GM23338 (cell line): Measurements from ENCODE around the gene TTC23. TPM values are rescaled to one million over a fixed set of nuclear protein-coding genes. Genes with fewer than 3 reads are reported as not detected.

Source experiments
- ATAC-seq: fragments of 200-7000 bp; cut with Tn5 transposase; 3 replicates; pipeline ENCODE4 v1.9.1; 2020
- DNase-seq: peaks from one replicate; pipeline ENCODE4 v3.0.0-alpha.2; 2015; ENCODE audit warnings: low spot score
- H2AFZ ChIP-seq: fragments of 200-600 bp; sonication (generic); 2 replicates; pipeline ENCODE4 v1.8.0; 2016; ENCODE audit warnings: antibody characterized with exemption, mild to moderate bottlenecking, moderate library complexity
- H3F3A ChIP-seq: fragments of 200-600 bp; sonication (generic); replicated peaks from 2 replicates; pipeline ENCODE4 v1.8.0; 2017; ENCODE audit warnings: antibody characterized with exemption, mixed run types, low read depth
- H3K27ac ChIP-seq: fragments of 200-600 bp; sonication (generic); 2 replicates; pipeline ENCODE4 v1.6.1; 2016; ENCODE audit warnings: low read depth
- H3K27me3 ChIP-seq: fragments of 200-600 bp; sonication (generic); 2 replicates; pipeline ENCODE4 v1.8.0; 2016; ENCODE audit warnings: mild to moderate bottlenecking, mixed run types, moderate library complexity; ENCODE audit not compliant: insufficient read depth
- H3K36me3 ChIP-seq: fragments of 200-600 bp; sonication (generic); 2 replicates; pipeline ENCODE4 v1.8.0; 2016; ENCODE audit warnings: mild to moderate bottlenecking; ENCODE audit not compliant: insufficient read depth
- H3K4me1 ChIP-seq: fragments of 200-600 bp; sonication (generic); 2 replicates; pipeline ENCODE4 v1.8.0; 2016; ENCODE audit warnings: mild to moderate bottlenecking, moderate library complexity; ENCODE audit not compliant: insufficient read depth
- H3K4me2 ChIP-seq: fragments of 200-600 bp; sonication (generic); 2 replicates; pipeline ENCODE4 v1.7.1; 2017; ENCODE audit warnings: mixed run types
- H3K4me3 ChIP-seq: fragments of 200-600 bp; sonication (generic); 2 replicates; pipeline ENCODE4 v1.6.1; 2016; ENCODE audit warnings: mixed run types
- H3K79me2 ChIP-seq: fragments of 200-600 bp; sonication (generic); replicated peaks from 2 replicates; pipeline ENCODE4 v1.8.0; 2017; ENCODE audit warnings: mild to moderate bottlenecking; ENCODE audit not compliant: insufficient read depth
- H3K9me2 ChIP-seq: fragments of 200-600 bp; sonication (generic); 2 replicates; pipeline ENCODE4 v1.8.0; 2017; ENCODE audit not compliant: insufficient read depth
- H4K20me1 ChIP-seq: fragments of 200-600 bp; sonication (generic); replicated peaks from 2 replicates; pipeline ENCODE4 v1.8.0; 2017; ENCODE audit warnings: mild to moderate bottlenecking; ENCODE audit not compliant: insufficient read depth
- H3K27ac Mint-ChIP-seq: 2 replicates; pipeline ENCODE4 v1.8.0; 2020; ENCODE audit warnings: inconsistent platforms, mild to moderate bottlenecking, moderate library complexity, mixed read lengths
- H3K27me3 Mint-ChIP-seq: 3 replicates; pipeline ENCODE4 v1.8.0; 2022; ENCODE audit warnings: low read depth, mild to moderate bottlenecking, moderate library complexity, mixed read lengths, inconsistent platforms; ENCODE audit not compliant: insufficient read depth, poor library complexity
- H3K36me3 Mint-ChIP-seq: 3 replicates; pipeline ENCODE4 v1.8.0; 2021; ENCODE audit warnings: low read depth, mild to moderate bottlenecking, inconsistent platforms, moderate library complexity, mixed read lengths
- H3K4me1 Mint-ChIP-seq: 3 replicates; pipeline ENCODE4 v1.8.0; 2020; ENCODE audit warnings: mild to moderate bottlenecking, inconsistent platforms, mixed read lengths
- H3K4me3 Mint-ChIP-seq: 3 replicates; pipeline ENCODE4 v1.8.0; 2021; ENCODE audit warnings: moderate library complexity, mild to moderate bottlenecking, inconsistent platforms, mixed read lengths
- H3K9me3 Mint-ChIP-seq: 3 replicates; pipeline ENCODE4 v1.8.0; 2020; ENCODE audit warnings: moderate library complexity, mild to moderate bottlenecking, inconsistent platforms, mixed read lengths
- CREB1 ChIP-seq: fragments of 250-450 bp; sonication (Bioruptor Pico); IDR thresholded peaks from 2 replicates; pipeline ENCODE4 v1.5.0; 2020; ENCODE audit warnings: low read depth, mild to moderate bottlenecking, moderate library complexity
- EZH2 ChIP-seq: fragments of 200-600 bp; sonication (generic); IDR thresholded peaks from one replicate; pipeline ENCODE4 v1.8.0; 2017; ENCODE audit warnings: antibody characterized with exemption, mild to moderate bottlenecking, low read depth; ENCODE audit not compliant: unreplicated experiment
- EZH2phosphoT487 ChIP-seq: fragments of 200-600 bp; sonication (generic); IDR thresholded peaks from one replicate; pipeline ENCODE4 v1.8.1; 2018; ENCODE audit warnings: antibody characterized with exemption; ENCODE audit not compliant: unreplicated experiment
- JUNB ChIP-seq: IDR thresholded peaks from one replicate; pipeline ENCODE4 v1.6.1; 2016; ENCODE audit warnings: antibody characterized with exemption; ENCODE audit not compliant: unreplicated experiment
- NANOG ChIP-seq: IDR thresholded peaks from 2 replicates; pipeline ENCODE4 v1.6.1; 2016; ENCODE audit warnings: antibody characterized with exemption, borderline replicate concordance
- POLR2AphosphoS5 ChIP-seq: IDR thresholded peaks from 2 replicates; pipeline ENCODE4 v1.6.1; 2016; ENCODE audit warnings: antibody characterized with exemption, low read depth
- STAT1 ChIP-seq: IDR thresholded peaks from one replicate; pipeline ENCODE4 v1.6.1; 2016; ENCODE audit warnings: antibody characterized with exemption; ENCODE audit not compliant: unreplicated experiment
- ZNF114 ChIP-seq: fragments of 250-450 bp; sonication (Bioruptor Pico); IDR thresholded peaks from 2 replicates; pipeline ENCODE4 v1.5.0; 2020; ENCODE audit warnings: mild to moderate bottlenecking, moderate library complexity
- ZNF331 ChIP-seq: fragments of 250-450 bp; sonication (Bioruptor Pico); IDR thresholded peaks from 2 replicates; pipeline ENCODE4 v1.5.0; 2020; ENCODE audit warnings: low read depth, mild to moderate bottlenecking, moderate library complexity
- polyA plus RNA-seq: library from polyadenylated mRNA; unstranded; fragments of >200 nt; fragmentation: Nextera tagmentation; extraction: Ambion mirVana; gene quantifications from 2 replicates; pipeline ENCODE4 v1.2.1, GENCODE V29; 2016
- total RNA-seq: library from RNA; depleted of rRNA; stranded (reverse); fragments of >200 nt; shearing (Covaris generic); gene quantifications from 2 replicates; pipeline ENCODE4 v1.2.3, GENCODE V29; 2014
- TF ChIP-seq, protein P1 (sequence below): IDR thresholded peaks from one replicate; pipeline ENCODE4 v1.6.1; 2018; ENCODE audit warnings: antibody characterized with exemption; ENCODE audit not compliant: unreplicated experiment
- TF ChIP-seq, protein P2 (sequence below), 2 experiments: fragments of 200-600 bp in 1 of 2; sonication (generic) in 1 of 2; conservative IDR thresholded peaks; 2 replicates each; pipeline versions ENCODE4 v1.5.1 to v1.6.1; 2016 to 2017; ENCODE audit warnings: antibody characterized with exemption in 2 of 2, low read depth in 2 of 2, mild to moderate bottlenecking in 2 of 2, moderate library complexity in 1 of 2
- TF ChIP-seq, protein P3 (sequence below): IDR thresholded peaks from 2 replicates; pipeline ENCODE4 v1.6.1; 2016; ENCODE audit warnings: antibody characterized with exemption
- TF ChIP-seq, protein P4 (sequence below): fragments of 250-450 bp; sonication (Bioruptor Pico); IDR thresholded peaks from 2 replicates; pipeline ENCODE4 v1.5.0; 2020; ENCODE audit warnings: mild to moderate bottlenecking, moderate library complexity

The TTC23 gene
- total and polyA plus RNA-seq, 2 experiments from 2014 or later: 6.3 to 25.2 TPM

DNA sequence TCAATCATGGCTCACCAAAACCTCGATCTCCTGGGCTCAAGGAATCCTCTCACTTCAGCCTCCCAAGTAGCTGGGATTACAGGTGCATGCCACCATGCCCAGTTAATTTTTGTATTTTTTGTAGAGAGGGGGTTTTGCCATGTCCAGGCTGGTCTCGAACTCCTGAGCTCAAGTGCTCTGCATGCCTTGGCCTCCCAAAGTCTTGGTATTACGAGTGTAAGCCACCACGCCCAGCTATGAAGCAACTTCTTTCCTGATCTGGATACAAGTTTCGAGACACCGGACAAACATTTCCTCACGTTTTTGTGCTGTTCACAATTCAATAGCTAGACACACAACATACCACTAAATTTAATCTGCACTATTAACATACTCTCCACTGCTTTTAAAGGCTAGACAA is 147.9 kb downstream of the TTC23 start:
- H3F3A ChIP-seq: 0 out of 2 replicates have a peak, but pooled peaks cover 4% of the 10 kb centered on the region
- H3K4me2 ChIP-seq: no peak overlapping the region
- no peaks in the 10 kb centered on the region for H3K9me2 ChIP-seq
- H3K4me3 ChIP-seq: no peak overlapping the region
- Mint-ChIP-seq H3K9me3 (no peaks in the 10 kb centered on the region), H3K27ac (no peak overlapping the region), H3K4me3 (no peak overlapping the region), H3K36me3 (no peaks in the 10 kb centered on the region), H3K27me3 (peaks cover 23% of the 10 kb centered on the region), H3K4me1 (peaks cover 4% of the 10 kb centered on the region; the same call in 2 of the 3 replicates)
- DNase-seq (no peak), ATAC-seq (no peak)
- peaks cover 42% of the 10 kb centered on the region for H3K27me3 ChIP-seq
- H4K20me1 ChIP-seq: peaks cover 3% of the 10 kb centered on the region; the same call in 1 of the 2 replicates
- TF ChIP-seq NANOG (no peak), EZH2phosphoT487 (no peak), ZNF114 (CRISPR knock-in tag) (no peak), STAT1 (no peak), ZNF331 (no peak), POLR2AphosphoS5 (no peak), JUNB (no peak), EZH2 (no peak), CREB1 (CRISPR knock-in tag) (no peak)
- TF ChIP-seq, protein P1, sequence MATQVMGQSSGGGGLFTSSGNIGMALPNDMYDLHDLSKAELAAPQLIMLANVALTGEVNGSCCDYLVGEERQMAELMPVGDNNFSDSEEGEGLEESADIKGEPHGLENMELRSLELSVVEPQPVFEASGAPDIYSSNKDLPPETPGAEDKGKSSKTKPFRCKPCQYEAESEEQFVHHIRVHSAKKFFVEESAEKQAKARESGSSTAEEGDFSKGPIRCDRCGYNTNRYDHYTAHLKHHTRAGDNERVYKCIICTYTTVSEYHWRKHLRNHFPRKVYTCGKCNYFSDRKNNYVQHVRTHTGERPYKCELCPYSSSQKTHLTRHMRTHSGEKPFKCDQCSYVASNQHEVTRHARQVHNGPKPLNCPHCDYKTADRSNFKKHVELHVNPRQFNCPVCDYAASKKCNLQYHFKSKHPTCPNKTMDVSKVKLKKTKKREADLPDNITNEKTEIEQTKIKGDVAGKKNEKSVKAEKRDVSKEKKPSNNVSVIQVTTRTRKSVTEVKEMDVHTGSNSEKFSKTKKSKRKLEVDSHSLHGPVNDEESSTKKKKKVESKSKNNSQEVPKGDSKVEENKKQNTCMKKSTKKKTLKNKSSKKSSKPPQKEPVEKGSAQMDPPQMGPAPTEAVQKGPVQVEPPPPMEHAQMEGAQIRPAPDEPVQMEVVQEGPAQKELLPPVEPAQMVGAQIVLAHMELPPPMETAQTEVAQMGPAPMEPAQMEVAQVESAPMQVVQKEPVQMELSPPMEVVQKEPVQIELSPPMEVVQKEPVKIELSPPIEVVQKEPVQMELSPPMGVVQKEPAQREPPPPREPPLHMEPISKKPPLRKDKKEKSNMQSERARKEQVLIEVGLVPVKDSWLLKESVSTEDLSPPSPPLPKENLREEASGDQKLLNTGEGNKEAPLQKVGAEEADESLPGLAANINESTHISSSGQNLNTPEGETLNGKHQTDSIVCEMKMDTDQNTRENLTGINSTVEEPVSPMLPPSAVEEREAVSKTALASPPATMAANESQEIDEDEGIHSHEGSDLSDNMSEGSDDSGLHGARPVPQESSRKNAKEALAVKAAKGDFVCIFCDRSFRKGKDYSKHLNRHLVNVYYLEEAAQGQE: no peak
- TF ChIP-seq, protein P2, sequence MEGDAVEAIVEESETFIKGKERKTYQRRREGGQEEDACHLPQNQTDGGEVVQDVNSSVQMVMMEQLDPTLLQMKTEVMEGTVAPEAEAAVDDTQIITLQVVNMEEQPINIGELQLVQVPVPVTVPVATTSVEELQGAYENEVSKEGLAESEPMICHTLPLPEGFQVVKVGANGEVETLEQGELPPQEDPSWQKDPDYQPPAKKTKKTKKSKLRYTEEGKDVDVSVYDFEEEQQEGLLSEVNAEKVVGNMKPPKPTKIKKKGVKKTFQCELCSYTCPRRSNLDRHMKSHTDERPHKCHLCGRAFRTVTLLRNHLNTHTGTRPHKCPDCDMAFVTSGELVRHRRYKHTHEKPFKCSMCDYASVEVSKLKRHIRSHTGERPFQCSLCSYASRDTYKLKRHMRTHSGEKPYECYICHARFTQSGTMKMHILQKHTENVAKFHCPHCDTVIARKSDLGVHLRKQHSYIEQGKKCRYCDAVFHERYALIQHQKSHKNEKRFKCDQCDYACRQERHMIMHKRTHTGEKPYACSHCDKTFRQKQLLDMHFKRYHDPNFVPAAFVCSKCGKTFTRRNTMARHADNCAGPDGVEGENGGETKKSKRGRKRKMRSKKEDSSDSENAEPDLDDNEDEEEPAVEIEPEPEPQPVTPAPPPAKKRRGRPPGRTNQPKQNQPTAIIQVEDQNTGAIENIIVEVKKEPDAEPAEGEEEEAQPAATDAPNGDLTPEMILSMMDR (conservative IDR thresholded peaks at IDR 0.05; ENCODE audit: low read depth in 2 of 2): no peak
- TF ChIP-seq, protein P3, sequence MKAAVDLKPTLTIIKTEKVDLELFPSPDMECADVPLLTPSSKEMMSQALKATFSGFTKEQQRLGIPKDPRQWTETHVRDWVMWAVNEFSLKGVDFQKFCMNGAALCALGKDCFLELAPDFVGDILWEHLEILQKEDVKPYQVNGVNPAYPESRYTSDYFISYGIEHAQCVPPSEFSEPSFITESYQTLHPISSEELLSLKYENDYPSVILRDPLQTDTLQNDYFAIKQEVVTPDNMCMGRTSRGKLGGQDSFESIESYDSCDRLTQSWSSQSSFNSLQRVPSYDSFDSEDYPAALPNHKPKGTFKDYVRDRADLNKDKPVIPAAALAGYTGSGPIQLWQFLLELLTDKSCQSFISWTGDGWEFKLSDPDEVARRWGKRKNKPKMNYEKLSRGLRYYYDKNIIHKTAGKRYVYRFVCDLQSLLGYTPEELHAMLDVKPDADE: no peak
- TF ChIP-seq, protein P4, sequence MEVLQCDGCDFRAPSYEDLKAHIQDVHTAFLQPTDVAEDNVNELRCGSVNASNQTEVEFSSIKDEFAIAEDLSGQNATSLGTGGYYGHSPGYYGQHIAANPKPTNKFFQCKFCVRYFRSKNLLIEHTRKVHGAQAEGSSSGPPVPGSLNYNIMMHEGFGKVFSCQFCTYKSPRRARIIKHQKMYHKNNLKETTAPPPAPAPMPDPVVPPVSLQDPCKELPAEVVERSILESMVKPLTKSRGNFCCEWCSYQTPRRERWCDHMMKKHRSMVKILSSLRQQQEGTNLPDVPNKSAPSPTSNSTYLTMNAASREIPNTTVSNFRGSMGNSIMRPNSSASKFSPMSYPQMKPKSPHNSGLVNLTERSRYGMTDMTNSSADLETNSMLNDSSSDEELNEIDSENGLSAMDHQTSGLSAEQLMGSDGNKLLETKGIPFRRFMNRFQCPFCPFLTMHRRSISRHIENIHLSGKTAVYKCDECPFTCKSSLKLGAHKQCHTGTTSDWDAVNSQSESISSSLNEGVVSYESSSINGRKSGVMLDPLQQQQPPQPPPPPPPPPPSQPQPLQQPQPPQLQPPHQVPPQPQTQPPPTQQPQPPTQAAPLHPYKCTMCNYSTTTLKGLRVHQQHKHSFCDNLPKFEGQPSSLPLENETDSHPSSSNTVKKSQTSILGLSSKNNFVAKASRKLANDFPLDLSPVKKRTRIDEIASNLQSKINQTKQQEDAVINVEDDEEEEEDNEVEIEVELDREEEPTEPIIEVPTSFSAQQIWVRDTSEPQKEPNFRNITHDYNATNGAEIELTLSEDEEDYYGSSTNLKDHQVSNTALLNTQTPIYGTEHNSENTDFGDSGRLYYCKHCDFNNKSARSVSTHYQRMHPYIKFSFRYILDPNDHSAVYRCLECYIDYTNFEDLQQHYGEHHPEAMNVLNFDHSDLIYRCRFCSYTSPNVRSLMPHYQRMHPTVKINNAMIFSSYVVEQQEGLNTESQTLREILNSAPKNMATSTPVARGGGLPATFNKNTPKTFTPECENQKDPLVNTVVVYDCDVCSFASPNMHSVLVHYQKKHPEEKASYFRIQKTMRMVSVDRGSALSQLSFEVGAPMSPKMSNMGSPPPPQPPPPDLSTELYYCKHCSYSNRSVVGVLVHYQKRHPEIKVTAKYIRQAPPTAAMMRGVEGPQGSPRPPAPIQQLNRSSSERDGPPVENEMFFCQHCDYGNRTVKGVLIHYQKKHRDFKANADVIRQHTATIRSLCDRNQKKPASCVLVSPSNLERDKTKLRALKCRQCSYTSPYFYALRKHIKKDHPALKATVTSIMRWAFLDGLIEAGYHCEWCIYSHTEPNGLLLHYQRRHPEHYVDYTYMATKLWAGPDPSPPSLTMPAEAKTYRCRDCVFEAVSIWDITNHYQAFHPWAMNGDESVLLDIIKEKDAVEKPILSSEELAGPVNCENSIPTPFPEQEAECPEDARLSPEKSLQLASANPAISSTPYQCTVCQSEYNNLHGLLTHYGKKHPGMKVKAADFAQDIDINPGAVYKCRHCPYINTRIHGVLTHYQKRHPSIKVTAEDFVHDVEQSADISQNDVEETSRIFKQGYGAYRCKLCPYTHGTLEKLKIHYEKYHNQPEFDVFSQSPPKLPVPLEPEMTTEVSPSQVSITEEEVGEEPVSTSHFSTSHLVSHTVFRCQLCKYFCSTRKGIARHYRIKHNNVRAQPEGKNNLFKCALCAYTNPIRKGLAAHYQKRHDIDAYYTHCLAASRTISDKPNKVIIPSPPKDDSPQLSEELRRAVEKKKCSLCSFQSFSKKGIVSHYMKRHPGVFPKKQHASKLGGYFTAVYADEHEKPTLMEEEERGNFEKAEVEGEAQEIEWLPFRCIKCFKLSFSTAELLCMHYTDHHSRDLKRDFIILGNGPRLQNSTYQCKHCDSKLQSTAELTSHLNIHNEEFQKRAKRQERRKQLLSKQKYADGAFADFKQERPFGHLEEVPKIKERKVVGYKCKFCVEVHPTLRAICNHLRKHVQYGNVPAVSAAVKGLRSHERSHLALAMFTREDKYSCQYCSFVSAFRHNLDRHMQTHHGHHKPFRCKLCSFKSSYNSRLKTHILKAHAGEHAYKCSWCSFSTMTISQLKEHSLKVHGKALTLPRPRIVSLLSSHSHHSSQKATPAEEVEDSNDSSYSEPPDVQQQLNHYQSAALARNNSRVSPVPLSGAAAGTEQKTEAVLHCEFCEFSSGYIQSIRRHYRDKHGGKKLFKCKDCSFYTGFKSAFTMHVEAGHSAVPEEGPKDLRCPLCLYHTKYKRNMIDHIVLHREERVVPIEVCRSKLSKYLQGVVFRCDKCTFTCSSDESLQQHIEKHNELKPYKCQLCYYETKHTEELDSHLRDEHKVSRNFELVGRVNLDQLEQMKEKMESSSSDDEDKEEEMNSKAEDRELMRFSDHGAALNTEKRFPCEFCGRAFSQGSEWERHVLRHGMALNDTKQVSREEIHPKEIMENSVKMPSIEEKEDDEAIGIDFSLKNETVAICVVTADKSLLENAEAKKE (CRISPR knock-in tag): no peak
- no peaks in the 10 kb centered on the region for H3K36me3 ChIP-seq
- H3K4me1 ChIP-seq: no peaks in the 10 kb centered on the region
- no peak overlapping the region for H2AFZ ChIP-seq
- no peak overlapping the region for H3K27ac ChIP-seq
- no peaks in the 10 kb centered on the region for H3K79me2 ChIP-seq
